Subcutaneous adipose tissue (tissue), 4 donors: ENCODE data around the gene HES5. TPM values are rescaled to one million over a fixed set of nuclear protein-coding genes. Genes with fewer than 3 reads are reported as not detected.

Experiments used
- total RNA-seq, 4 donors: library from RNA; depleted of rRNA; stranded (reverse); fragments of >200 nt; gene quantifications; one replicate each; pipeline ENCODE4 v1.1.0, GENCODE V29; 2016
- TF ChIP-seq, protein P1 (sequence below): fragments of 450-650 bp; IDR thresholded peaks from one replicate; pipeline ENCODE4 v1.5.1; 2016; ENCODE audit warnings: low read depth, mild to moderate bottlenecking, control low read depth, antibody characterized with exemption, moderate library complexity

Gene HES5
- total RNA-seq, 4 donors from 2014 or later, result 0.57 TPM; not detected in 3

DNA sequence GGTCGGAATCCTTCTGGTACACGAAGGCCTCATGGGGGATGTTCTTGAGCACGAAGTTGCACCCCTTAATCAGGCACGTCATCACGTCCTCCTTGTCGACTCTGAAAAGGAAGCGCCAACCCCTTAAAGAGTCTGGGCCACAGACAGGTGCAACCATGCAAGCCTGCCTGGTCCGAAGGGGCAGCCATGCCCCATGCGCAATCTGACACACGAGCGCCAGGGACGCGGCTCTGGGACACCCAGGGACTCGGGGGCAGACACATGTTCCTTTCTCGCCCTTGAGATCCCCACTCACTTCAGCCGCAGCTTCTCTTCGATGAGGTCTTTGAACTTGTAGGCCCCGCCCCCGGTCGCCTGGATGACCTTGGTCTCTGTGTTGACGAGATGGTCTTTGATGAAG is 9.3 kb downstream of the HES5 start:
- TF ChIP-seq, protein P1, sequence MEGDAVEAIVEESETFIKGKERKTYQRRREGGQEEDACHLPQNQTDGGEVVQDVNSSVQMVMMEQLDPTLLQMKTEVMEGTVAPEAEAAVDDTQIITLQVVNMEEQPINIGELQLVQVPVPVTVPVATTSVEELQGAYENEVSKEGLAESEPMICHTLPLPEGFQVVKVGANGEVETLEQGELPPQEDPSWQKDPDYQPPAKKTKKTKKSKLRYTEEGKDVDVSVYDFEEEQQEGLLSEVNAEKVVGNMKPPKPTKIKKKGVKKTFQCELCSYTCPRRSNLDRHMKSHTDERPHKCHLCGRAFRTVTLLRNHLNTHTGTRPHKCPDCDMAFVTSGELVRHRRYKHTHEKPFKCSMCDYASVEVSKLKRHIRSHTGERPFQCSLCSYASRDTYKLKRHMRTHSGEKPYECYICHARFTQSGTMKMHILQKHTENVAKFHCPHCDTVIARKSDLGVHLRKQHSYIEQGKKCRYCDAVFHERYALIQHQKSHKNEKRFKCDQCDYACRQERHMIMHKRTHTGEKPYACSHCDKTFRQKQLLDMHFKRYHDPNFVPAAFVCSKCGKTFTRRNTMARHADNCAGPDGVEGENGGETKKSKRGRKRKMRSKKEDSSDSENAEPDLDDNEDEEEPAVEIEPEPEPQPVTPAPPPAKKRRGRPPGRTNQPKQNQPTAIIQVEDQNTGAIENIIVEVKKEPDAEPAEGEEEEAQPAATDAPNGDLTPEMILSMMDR, result no peak

DNA sequence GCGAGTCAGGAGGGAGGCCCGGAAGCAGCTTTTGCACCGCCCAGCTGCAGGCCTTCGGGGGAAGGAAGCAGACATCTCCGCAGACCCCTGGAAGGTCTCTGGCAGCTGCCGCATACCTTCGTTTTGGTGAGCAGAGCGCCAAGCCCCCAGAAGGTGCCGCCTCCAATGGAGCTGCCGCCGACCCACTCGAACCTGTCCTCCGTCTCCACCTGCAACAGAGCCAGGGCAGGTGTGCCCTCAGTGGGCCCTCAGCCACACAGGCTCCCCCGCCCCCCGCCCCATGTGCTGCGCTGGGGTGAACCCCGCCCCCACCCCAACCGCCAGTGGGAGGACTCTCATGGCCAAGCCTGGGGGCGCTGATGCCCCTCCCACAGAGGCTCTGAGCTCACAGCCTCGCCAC is 9.9 kb downstream of the HES5 start:
- TF ChIP-seq, protein P1, result no peak

DNA sequence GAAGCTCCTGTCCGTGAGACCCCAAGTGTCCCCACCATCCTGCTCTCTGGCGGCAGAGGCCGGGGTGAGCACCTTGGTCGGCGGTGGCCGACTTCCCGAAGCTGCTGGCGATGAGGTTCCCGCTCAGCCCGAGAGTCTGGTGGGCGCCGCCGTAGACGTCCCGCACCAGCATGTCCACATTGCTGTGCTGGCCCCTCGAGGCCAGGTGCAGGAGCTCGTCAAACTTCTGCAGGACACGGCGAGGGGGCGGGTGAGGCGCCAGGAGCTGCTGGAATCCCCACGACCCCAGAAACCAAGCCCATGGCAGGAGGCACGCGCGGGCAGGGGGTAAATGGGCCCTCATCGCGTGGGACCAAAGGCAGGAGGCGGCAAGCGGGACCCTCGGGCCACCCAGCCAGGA is 10.3 kb downstream of the HES5 start:
- TF ChIP-seq, protein P1, result no peak

DNA sequence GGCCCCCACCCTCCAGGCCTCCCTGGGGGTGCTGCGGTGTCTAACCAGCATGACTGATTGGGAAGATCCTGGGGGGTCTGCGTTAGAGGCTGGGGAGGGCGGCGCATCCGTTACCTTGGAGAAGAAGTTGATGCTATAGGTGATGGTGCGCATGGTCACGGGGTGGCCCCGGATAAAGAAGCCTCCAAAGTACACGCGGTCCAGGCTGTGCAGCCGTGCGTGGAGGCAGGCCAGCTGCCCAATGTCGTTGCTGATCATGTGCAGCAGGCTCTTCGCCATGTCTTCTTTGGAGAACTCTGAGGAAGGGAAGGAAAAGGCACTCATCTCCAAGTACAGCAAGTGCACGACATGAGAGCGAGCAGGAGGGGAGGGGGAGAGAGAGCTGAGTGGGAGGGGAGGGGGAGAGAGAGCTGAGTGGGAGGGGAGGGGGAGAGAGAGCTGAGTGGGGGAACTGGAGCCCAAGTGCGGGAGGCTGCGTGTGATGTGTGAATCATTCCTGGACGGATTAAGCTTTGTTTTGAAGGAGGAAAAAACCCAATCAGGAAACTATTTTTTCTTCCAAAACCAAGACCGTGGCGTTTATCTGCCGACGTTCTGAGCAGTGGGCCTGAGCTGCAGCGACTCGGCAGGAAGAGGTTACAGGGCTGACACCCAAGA is 10.9 kb downstream of the HES5 start:
- TF ChIP-seq, protein P1, result no peak

DNA sequence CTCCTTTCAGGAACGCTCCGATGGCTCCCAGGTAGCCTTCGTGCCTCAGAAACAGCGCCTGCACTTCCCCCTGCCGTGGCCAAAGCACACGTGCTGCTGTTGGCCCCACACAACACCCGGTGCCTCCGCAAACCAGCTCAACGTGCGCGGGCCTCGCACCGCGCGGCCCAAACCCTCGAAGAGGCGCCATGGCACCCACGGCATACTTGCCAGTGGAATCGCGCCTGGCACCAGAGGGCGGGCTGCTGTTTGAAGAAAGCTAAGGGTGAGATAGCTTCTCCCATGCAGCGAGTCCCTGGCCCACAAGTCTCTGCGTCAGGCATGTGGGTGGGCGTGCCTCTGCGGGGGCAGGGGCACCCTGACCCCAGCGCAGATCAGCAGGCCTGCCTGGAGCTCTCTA is 11.5 kb downstream of the HES5 start:
- TF ChIP-seq, protein P1, result no peak

DNA sequence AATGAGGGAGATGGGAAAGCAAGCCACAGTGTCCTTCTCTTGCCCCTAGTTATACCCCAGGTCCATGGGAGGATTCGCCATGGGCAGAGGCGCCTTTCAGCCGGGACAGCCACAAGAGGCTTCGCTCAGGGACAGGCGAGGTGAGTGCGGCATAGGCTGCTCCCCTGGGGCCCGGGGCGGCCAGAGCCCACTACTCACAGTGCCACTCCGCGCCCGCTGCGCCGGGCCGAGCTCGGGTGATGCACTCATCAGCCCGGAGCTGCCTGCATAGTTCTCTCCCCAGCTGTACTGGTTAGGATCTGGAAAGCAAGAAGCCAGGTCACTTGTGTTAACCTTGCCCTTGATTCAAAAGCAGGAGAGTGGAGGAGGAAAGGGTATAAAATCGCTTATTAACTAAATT is 12.1 kb downstream of the HES5 start:
- TF ChIP-seq, protein P1, result no peak

DNA sequence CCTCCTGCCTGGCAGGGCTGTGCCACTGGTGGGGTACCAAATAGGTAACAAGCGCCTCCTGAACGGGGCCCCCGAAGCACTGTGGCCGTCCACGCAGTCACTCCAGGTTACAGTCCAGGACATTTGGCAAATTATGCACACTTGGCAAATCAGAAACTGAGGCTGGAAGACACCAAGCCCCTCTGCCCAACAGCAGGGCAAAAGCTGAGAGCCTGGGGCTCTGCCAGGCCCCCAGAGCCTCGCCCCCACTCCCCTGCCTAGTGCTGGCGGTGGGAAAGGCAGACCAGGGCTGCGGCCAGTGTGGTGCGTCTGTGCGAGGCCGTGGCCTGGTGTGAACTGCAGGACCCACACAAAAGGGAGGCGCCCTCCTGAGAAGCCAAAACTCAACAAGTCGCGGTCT is 13.1 kb downstream of the HES5 start:
- TF ChIP-seq, protein P1, result no peak
